Ascending aorta (tissue), 2 donors: ENCODE data around the gene FLT3LG. TPM values are rescaled to one million over a fixed set of nuclear protein-coding genes. Genes with fewer than 3 reads are reported as not detected.
"Not testable (repeated sequence)": the region's sequence is repeated elsewhere in the genome, so short reads cannot be mapped to it uniquely, and the experiment has no call there.

Source experiments
- DNase-seq, 2 donors: peaks; one replicate each; pipeline ENCODE4 v3.0.0-alpha.2; 2019; ENCODE audit warnings: low spot score in 2 of 2
- H3K27ac ChIP-seq, 2 donors: fragments of 200-600 bp; sonication (generic); one replicate each; pipeline ENCODE4 v1.5.1; 2016 to 2017; ENCODE audit warnings: mild to moderate bottlenecking in 1 of 2
- H3K27me3 ChIP-seq: fragments of 200-600 bp; sonication (generic); one replicate; pipeline ENCODE4 v1.5.1; 2017
- H3K36me3 ChIP-seq, 2 donors: fragments of 200-600 bp; sonication (generic); one replicate each; pipeline ENCODE4 v1.5.1; 2016
- H3K4me1 ChIP-seq, 2 donors: fragments of 200-600 bp; sonication (generic); one replicate each; pipeline ENCODE4 v1.5.1; 2016 to 2017; ENCODE audit warnings: mild to moderate bottlenecking in 1 of 2
- H3K4me3 ChIP-seq, 2 donors: fragments of 200-600 bp; sonication (generic); one replicate each; pipeline ENCODE4 v1.5.1; 2016 to 2017; ENCODE audit warnings: mild to moderate bottlenecking in 1 of 2
- H3K9me3 ChIP-seq, 2 donors: fragments of 200-600 bp; sonication (generic); one replicate each; pipeline ENCODE4 v1.5.1; 2016
- intact Hi-C: fragments of 100-400 bp; cut with DNase I; formaldehyde crosslinking; loops from one replicate; pipeline ENCODE4 v1.15.1; 2023
- total RNA-seq: library from RNA; depleted of rRNA; stranded (reverse); fragments of >200 nt; gene quantifications from one replicate; pipeline ENCODE4 v1.1.0, GENCODE V29; 2016
- TF ChIP-seq, protein P1 (sequence below), 3 experiments: fragments of 200-600 bp in 2 of 3; fragments of 450-650 bp in 1 of 3; sonication (generic) in 2 of 3; IDR thresholded peaks; one replicate each; pipeline ENCODE4 v1.5.1; 2016 to 2019; ENCODE audit warnings: antibody characterized with exemption in 3 of 3, mild to moderate bottlenecking in 1 of 3, moderate library complexity in 1 of 3

FLT3LG gene
- total RNA-seq, 1 donor from 2014 or later, result 37.3 TPM

GRCh38 chr19:49459388-49459787, 14.6 kb upstream of the FLT3LG start:
- H3K36me3 ChIP-seq, result peaks cover 7 to 9% of the 10 kb centered on the region in 2 donors
- no peak overlapping the region for H3K27ac ChIP-seq
- H3K4me3 ChIP-seq, result no peak overlapping the region
- no peaks in the 10 kb centered on the region for H3K9me3 ChIP-seq
- intact Hi-C loops, result no loop called here
- no peak for DNase-seq
- H3K27me3 ChIP-seq, result no peaks in the 10 kb centered on the region
- TF ChIP-seq, protein P1, sequence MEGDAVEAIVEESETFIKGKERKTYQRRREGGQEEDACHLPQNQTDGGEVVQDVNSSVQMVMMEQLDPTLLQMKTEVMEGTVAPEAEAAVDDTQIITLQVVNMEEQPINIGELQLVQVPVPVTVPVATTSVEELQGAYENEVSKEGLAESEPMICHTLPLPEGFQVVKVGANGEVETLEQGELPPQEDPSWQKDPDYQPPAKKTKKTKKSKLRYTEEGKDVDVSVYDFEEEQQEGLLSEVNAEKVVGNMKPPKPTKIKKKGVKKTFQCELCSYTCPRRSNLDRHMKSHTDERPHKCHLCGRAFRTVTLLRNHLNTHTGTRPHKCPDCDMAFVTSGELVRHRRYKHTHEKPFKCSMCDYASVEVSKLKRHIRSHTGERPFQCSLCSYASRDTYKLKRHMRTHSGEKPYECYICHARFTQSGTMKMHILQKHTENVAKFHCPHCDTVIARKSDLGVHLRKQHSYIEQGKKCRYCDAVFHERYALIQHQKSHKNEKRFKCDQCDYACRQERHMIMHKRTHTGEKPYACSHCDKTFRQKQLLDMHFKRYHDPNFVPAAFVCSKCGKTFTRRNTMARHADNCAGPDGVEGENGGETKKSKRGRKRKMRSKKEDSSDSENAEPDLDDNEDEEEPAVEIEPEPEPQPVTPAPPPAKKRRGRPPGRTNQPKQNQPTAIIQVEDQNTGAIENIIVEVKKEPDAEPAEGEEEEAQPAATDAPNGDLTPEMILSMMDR (IDR thresholded peaks at IDR 0.05), result no peak
- no peaks in the 10 kb centered on the region for H3K4me1 ChIP-seq

- H3K4me3 ChIP-seq, H3K4me1 ChIP-seq, intact Hi-C loops, H3K27me3 ChIP-seq, DNase-seq, H3K27ac ChIP-seq, H3K9me3 ChIP-seq: not testable (repeated sequence)
- H3K36me3 ChIP-seq, result peaks cover 11 to 18% of the 10 kb centered on the region in 2 donors
Measured at GRCh38 chr19:49461130-49461529, 12.9 kb upstream of the FLT3LG start.

GRCh38 chr19:49461656-49462055, 12.4 kb upstream of the FLT3LG start:
- Histone ChIP-seq H3K9me3 (no peaks in the 10 kb centered on the region), H3K27ac (no peak overlapping the region), H3K27me3 (no peaks in the 10 kb centered on the region), H3K4me1 (no peaks in the 10 kb centered on the region), H3K36me3 (peaks cover 13 to 18% of the 10 kb centered on the region in 2 donors), H3K4me3 (no peak overlapping the region)
- intact Hi-C loops, result no loop called here
- TF ChIP-seq, protein P1 (IDR thresholded peaks at IDR 0.05), result no peak
- no peak for DNase-seq

DNA sequence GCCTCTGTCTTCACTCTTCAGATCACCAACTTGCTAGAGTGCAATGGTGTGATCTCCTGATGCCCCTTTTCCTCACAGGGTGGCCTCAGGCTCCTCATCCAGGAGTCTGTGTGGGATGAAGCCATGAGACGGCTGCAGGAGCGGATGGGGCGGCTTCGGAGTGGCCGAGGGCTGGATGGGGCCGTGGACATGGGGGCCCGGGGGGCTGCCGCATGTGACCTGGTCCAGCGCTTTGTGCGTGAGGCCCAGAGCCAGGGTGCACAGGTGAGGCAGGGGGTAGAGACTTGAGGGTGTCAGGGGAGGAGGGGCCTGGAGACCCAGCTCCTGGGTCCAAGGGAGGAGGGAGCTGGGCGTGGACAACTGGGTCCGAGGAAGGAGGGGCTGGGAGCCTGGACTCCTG, 11.5 kb upstream of the FLT3LG start:
- Histone ChIP-seq H3K36me3 (peaks cover 13 to 18% of the 10 kb centered on the region in 2 donors), H3K27me3 (no peaks in the 10 kb centered on the region), H3K9me3 (no peaks in the 10 kb centered on the region), H3K4me3 (no peak overlapping the region), H3K4me1 (no peaks in the 10 kb centered on the region), H3K27ac (no peak overlapping the region)
- no peak for DNase-seq
- TF ChIP-seq, protein P1 (IDR thresholded peaks at IDR 0.05), result no peak
- intact Hi-C loops, result no loop called here

- Histone ChIP-seq H3K27me3 (no peaks in the 10 kb centered on the region), H3K4me1 (no peaks in the 10 kb centered on the region), H3K4me3 (no peak overlapping the region), H3K9me3 (no peaks in the 10 kb centered on the region), H3K27ac (no peak overlapping the region), H3K36me3 (peaks cover 13 to 18% of the 10 kb centered on the region in 2 donors)
- intact Hi-C loops, result no loop called here
- no peak for DNase-seq
- TF ChIP-seq, protein P1 (IDR thresholded peaks at IDR 0.05), result no peak
Measured at GRCh38 chr19:49463960-49464740, 9.9 kb upstream of the FLT3LG start.

DNA sequence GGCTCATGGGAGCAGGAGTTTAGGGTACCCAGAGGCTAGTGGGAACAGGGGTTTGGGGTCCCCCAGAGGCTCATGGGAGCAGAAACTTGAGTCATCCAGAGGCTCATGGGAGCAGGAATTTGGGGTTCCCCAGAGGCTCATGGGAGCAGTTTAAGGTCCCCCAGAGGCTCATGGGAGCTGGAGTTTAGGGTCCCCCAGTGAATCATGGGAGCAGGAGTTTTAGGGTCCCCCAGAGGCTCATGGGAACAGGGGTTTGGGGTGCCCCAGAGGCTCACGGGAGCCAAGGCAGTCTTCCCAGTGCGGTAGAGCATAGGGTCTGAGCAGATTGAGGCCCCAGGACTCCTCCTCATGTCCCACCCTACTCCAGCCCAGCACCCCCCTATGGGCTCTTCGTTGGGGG, 8.6 kb upstream of the FLT3LG start:
- intact Hi-C loops, result no loop called here
- Histone ChIP-seq H3K36me3 (peaks cover 8 to 16% of the 10 kb centered on the region in 2 donors), H3K27me3 (no peaks in the 10 kb centered on the region), H3K4me3 (no peak overlapping the region), H3K9me3 (no peaks in the 10 kb centered on the region), H3K27ac (no peak overlapping the region), H3K4me1 (no peaks in the 10 kb centered on the region)
- DNase-seq, result no peak
- TF ChIP-seq, protein P1 (IDR thresholded peaks at IDR 0.05), result no peak
